ENCODE results near the gene AP2M1.

DNA sequence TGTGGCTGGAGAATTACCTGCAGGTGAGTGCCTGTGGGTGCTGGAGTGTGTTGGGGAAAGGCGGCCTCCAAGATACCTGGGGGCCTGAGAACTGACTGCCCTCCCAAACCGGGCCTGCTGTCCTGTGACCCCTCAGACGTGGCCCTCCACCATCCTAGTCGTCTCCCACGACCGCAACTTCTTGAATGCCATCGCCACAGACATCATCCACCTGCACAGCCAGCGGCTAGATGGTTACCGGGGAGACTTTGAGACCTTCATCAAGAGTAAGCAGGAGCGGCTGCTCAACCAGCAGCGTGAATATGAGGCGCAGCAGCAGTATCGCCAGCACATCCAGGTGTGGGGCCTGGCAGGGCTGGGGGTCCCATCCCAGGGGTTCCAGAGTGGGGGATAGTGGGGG is 14.8 kb downstream of the AP2M1 start:
- TF ChIP-seq CTCF (IDR thresholded peaks at IDR 0.05), result no peak
- no peak for TF ChIP-seq EP300 (IDR thresholded peaks at IDR 0.05)
- no peak for TF ChIP-seq POLR2A (IDR thresholded peaks at IDR 0.05; ENCODE audit: low read length)
- no peak for TF ChIP-seq HDAC2 (IDR thresholded peaks at IDR 0.05)
